WI38 (cell line): ENCODE measurements around the gene PFDN1.
"Not testable (repeated sequence)": the region's sequence is repeated elsewhere in the genome, so short reads cannot be mapped to it uniquely, and the experiment has no call there.

Experiments
- H3K4me3 ChIP-seq: 2 replicates; pipeline ENCODE4 v1.5.1; 2011; ENCODE audit warnings: low read depth, mild to moderate bottlenecking, control low read depth, low read length
- CTCF ChIP-seq: IDR thresholded peaks from 2 replicates; pipeline ENCODE4 v1.5.1; 2012; ENCODE audit warnings: low read depth, mild to moderate bottlenecking, control low read depth, low read length

Gene PFDN1

GRCh38 chr5:140213370-140213983, 89.4 kb downstream of the PFDN1 start:
- no peak for TF ChIP-seq CTCF
- H3K4me3 ChIP-seq: no peak overlapping the region

- no peak for TF ChIP-seq CTCF
- no peak overlapping the region for H3K4me3 ChIP-seq
Measured at GRCh38 chr5:140208065-140208464, 94.8 kb downstream of the PFDN1 start.

GRCh38 chr5:140207250-140207964, 95.5 kb downstream of the PFDN1 start:
- TF ChIP-seq CTCF: no peak
- no peak overlapping the region for H3K4me3 ChIP-seq

GRCh38 chr5:140205952-140206351, 96.9 kb downstream of the PFDN1 start:
- no peak for TF ChIP-seq CTCF

GRCh38 chr5:140205216-140205615, 97.7 kb downstream of the PFDN1 start:
- TF ChIP-seq CTCF: no peak
- H3K4me3 ChIP-seq: no peak overlapping the region

More at GRCh38 chr5:140205952-140206351, 96.9 kb downstream of the PFDN1 start:
- no peak overlapping the region for H3K4me3 ChIP-seq

- no peak overlapping the region for H3K4me3 ChIP-seq
- no peak for TF ChIP-seq CTCF
Measured at GRCh38 chr5:140202610-140203009, 100.3 kb downstream of the PFDN1 start.

GRCh38 chr5:140202078-140202477, 100.8 kb downstream of the PFDN1 start:
- H3K4me3 ChIP-seq: no peak overlapping the region
- TF ChIP-seq CTCF: no peak

GRCh38 chr5:140198915-140199314, 104.0 kb downstream of the PFDN1 start:
- H3K4me3 ChIP-seq: not testable (repeated sequence)
